GM21723 (cell line): Measurements from ENCODE around the gene PTGDR2.

ENCODE experiments used
- ATAC-seq: cut with Tn5 transposase; IDR thresholded peaks from one replicate; pipeline ENCODE4 v1.9.1; 2021; ENCODE audit warnings: mild to moderate bottlenecking, moderate library complexity; ENCODE audit not compliant: unreplicated experiment

The PTGDR2 gene

DNA sequence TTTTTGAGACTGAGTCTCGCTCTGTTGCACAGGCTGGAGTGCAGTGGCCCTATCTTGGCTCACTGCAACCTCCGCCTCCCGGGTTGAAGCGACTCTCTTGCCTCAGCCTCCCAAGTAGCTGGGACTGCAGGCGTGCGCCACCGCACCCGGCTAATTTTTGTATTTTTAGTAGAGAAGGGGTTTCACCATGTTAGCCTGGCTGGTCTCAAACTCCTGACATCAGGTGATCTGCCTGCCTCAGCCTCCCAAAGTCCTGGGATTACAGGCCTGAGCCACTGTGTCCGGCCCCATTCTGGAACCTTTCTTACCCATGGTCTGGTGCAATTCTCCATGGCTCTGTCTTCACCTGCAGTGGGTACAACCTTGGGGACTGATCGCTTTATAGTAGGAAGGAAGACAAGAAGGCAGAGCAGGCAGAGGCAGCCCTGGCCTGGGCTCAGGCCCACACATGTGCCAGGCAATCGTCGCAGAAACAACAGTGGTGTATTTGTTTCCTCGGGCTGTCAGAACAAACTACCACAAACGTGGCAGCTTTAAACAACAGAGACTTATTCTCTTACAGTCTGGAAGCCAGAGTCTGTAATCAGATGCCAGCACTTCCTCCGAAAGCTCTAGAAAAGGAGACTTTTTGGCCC, 4.0 kb upstream of the PTGDR2 start:
- no peak for ATAC-seq

DNA sequence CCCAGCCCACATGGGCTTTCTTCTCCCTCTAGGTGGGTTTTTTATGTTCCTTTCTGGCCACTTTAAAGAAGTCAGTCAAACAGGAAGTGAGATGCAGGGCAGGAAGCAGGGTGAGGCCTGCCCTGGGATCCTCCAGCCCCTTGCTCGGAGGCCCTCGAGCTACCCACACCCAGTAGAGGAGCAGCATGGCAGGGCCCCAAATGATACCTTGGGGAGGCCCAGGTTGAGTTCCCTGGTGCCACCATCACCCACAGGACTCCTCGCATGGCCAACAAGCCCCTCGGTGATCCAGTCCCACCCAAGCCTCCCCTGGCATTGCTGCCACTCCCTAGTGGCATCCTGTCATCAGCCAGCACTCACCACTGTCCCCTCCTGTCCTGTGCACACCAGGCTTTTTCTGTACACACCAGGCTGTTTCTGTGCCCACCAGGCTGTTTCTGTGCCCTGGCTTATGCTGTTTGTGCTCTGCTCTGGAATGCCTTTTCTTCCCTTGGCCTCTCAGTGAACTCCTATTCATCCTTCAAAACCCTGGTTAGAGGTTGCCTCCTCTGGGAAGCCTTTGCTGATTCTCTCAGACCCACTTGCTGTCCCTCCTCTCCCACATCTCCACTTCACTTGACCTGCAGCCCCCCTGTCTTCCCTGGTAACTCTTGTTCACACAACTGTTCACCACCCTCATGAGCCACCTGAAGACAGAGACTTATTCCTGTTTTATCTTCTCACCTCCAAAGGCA, 3.1 kb upstream of the PTGDR2 start:
- ATAC-seq, result no peak

DNA sequence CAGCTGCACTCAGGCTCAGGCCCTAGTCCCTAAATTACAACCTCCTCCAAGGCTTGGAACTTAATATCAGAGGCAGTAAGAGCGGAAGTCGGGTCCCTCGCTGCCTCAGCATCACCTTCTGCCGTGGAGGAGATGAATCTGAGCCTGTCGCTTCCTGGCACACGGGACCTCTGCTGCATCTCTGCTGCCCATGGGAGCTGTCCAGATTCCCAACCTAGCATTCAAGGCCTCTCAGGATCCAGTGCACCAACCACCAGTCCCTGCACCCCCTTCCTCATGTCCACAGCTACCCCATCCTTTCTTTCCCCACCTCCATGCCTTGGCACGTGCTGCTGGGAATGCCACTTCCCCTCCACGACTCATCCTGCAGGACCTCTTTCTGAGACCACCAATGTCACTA, 2.5 kb upstream of the PTGDR2 start:
- ATAC-seq, result no peak

DNA sequence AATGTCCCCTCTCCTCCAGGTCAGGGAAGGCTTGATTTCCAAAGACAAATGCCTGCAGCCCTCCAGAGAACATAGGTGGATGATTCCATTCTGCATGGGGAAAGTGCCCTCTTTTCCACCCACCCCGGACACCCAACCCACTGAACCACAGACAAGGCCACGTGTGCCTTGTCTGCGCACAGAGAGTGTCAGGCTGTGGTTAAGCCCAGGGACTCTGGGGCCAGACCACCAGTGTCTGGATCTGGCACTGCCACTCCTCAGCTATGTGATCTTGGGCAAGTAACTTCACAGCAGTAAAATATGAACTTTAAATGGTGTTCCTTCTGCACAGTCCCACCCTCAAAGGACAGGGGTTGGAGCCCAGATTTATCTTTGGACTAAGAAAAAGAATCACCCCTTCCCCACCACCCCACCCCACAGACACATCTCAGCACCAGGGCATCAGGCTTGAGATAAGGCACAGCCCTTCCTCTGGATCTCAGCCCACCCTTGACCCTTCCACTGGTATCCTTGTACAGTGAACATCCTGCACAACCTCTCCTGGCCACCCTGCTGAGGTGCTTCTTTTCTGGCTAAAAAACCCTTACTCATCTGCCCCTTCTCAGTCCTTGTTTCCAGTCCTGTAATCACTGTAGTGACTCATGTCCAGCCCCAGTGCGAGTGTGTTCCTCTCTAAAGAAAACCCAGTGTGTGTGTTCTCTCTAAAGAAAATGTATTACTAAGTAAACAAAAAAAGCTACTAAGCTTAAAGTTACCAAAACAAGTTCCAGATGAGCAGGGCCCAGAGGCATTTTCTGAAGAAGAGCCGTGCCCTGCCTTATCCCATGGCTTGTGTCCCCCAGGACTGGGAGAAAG, 1.9 kb upstream of the PTGDR2 start:
- no peak for ATAC-seq

DNA sequence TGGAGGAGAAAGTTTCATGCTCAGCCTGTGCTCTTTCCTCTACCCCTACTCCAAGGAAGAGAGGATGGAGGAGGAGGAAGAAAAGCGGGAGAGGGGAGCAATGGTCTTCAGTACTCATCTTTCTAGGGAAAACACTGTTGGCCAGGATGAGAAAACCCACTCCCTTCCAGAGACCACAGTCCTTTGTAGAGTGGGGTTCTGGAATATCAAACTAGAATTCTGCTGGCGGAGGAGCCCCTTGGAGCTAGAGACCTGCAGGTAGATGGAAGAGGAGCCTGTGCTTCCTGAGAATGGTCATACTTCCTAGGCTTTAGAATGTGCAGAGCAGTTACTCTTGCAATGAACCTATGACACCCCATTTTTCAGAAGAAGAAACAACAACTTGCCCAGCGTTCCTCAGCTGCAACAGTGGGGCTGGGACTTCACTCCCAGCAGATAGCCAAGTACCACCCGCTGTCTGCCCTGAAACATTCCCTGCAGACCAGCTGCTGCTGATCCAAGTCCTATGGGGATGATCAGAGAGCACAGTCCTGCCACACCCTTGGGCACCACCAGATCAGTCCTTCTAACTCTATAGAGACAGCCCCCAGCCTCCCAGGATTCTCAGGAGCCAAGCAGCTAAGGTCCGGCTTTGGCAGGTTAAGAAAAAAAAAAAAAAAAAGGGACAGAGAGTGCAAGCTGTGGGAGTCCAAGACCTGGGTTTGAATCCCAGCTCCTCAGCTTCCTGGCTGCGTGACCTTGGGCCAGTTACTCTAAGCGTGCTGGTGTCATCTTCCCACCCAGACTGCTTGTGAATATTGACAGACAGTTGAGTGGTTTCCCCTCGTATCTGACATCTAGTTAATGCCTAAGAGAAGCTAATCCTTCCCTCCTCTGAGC, 664 bp downstream of the PTGDR2 start:
- ATAC-seq, result no peak

DNA sequence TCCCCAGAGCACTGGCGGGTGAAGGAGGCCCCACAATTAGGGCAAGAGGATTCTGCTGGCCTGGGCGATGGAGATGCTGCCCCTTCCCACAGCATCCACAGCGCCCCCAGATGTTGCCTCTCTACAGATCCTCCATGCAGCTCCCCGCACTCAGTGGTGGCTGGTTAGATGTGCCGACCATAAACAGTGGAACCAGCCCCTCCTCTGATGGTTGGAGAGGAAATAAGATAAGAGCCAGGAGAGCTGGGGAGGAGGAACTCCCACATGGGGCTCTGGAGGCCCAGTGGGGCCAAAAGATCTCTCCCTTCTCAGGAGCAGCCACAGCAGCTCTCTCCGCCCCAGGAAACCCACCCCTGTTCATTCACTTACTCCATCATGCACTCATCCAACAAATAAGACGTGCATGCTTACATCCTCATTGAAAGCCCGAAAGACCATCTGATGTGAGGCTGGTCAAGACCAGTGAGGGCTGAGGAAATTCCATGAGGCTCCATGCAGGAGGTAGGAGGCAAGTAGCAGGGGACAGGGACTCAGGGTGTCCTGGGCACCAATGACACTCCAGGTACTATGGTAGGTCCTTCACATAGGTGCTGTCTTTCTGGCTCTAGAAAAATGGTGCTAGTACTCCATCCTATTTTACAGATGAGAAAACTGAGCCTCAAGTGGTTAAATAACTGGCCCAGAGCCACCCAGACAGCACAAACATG, 1.5 kb downstream of the PTGDR2 start:
- ATAC-seq, result no peak

DNA sequence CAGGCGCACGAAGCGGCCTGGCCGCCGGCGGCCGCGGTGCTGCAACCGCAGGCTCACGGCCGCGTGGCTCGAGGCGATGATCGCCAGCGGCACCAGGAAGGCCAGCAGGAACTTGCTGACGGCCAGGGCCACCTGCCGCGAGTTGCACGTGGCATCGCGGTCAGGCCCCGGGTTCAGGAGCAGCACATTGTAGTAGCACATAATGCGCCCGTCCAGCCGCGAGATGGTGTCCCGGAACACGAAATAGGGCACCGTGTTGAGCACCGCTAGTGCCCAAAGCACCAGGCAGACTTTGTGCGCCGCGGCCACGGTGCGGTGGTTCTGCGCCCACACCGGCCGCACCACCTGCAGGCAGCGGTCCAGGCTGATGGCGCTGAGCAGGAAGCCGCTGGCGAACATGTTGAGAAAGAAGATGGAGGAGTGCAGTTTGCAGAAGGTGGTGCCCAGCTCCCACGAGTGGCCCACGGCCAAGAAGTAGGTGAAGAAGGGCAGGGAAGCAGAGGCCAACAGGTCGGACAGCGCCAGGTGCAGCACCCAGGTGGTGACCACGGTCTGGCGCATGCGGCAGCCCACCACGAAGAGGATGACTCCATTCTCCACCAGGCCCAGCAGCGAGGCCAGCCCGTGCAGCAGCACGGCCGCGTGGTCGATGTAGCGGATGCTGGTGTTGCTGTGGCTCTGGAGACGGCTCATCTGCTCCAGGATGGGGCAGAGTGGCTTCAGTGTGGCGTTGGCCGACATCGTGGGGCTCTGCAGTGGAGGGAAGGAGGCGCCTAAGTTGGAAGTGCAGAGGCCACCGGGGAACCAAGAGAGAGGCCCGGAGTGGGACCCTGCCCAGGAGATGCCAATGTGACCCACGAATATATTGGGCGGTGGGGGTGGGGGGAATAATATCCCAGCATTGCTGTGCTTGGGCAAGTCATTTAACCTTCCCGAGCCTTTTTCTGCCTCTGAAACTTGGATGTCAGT, 2.5 kb downstream of the PTGDR2 start:
- ATAC-seq, result no peak

DNA sequence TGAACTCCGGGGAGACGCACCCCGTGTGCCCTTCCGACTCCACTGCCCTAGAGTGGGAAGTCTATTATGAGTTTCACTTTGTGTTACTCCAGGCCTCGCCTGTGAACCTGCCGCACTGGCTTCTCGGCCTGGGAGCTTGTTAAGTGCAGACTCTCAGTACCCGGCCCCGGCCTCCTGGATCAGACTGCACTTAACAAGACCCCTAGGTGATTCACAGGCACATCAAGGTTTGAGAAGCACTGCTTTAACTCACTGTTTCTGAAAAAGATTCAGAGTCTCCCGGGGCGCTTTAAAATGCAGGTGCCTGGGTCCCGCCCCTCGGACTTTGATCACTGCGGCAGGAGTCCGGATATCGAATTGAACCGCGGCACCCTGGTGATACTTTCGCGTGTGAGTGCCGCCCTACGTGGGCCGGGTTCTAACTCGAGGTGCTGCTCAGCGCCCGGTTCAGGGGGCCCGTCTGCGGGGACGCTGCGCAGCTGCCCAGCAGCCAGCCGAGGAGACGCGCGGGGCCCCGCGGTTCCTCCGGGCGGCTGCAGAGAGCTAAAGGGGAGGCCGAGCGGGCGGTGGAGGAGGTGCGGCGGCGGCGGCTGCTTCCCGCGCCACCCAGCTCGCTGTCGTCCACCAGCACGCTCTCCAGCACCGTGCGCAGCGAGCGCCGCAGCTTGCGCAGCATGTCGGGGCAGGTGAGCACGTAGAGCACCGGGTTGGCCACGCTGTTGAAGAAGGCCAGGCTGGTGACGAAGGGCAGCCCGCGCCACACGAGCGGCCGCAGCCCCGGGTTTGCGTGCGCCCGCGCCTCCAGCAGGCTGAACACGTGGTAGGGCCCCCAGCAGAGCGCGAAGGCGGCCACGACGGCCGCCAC, 3.4 kb downstream of the PTGDR2 start:
- no peak for ATAC-seq

DNA sequence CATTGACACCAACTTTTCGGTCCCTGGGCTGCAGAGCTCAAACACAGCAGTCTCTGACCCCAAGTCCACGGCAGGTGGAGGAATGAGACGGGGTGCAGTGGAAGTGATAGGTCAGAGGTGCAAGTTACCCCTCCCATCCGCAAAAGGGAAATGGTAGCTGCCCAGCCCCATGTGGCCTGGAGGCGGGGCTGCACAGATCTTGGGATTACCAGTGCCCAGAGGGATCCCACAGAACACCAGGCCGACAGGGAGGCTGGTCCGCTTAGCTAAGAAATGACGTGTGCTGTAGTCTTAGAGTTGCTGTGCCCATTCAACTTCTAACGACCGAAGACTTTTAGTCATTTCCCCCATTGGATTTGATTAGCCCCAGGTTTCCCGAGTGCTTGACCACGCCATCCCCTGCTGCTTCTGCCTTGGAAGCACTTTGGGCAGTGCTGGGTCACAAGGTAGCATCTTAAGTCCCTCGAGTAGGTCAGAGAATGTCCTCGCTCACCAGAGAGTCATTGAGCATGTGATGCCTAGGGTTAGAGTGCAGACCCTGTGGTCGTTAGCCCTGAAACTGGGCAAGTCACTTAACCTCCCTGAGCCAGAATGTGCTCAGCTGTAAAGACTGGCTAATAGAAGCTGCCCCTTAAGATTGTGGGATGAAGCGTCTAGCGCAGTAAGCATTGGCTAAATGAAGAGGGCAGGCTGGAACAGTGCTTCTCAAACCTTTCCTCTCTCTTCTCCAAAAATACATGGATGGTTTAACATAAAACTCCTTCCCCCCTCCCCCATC, 4.2 kb downstream of the PTGDR2 start:
- no peak for ATAC-seq

DNA sequence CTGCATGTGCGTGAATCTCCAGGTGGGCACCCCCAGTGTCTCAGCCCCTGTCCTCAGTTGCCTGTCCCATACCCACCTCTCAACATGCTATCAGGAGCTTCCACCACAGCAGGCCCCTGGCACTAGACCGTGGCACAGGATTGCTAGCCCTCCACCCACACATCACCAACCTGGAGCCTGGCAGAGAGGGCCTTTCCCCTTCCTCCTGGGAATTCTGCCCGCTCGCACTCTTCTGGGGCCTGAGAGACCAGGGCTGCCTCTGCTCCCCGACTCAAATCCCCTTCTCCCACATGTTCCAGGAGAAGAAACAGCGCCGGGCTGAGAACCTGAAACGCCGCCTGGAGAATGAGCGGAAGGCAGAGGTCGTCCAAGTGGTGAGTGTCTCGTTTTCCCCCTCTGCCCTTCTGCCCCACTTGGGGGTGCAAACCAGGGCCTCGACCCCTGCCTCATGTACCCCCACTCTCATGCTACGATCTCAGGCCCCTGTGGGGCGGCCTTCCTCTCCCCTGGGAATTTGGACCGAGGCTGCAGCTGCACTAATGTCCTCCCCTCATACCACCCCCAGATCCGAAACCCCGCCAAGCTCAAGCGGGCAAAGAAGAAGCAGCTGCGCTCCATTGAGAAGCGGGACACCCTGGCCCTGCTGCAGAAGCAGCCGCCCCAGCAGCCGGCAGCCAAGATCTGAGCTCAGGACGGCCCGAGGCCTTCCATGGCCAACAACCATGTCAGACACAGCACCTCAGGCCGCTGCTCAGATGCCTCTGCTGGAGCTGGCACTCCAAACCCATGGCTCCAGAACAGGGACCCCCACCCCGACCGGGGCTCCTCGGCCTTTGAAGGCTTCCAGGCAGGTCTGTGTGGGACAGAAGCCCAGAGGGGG, 5.9 kb downstream of the PTGDR2 start:
- no peak for ATAC-seq

DNA sequence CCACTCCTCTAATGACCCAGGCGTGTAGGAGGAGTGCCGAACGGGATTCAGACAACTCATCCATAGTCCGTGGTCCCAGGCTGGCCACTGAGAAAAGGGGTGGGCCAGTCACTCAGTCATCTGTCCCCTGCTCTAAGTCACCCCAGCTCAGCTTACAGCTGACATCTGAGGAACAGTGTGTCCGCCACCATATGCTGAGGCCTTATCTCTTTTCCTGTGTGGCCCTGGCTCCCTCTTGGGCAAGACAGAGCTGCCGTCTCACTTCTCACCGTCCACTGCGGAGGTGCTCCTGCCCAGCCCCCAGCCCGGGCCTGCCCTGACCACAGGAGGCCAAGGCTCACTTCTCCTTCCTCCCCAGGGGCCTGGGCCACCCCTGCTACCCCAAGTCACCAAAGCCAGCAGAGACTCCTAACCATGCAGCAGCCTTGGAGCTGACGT, 7.0 kb downstream of the PTGDR2 start:
- no peak for ATAC-seq

DNA sequence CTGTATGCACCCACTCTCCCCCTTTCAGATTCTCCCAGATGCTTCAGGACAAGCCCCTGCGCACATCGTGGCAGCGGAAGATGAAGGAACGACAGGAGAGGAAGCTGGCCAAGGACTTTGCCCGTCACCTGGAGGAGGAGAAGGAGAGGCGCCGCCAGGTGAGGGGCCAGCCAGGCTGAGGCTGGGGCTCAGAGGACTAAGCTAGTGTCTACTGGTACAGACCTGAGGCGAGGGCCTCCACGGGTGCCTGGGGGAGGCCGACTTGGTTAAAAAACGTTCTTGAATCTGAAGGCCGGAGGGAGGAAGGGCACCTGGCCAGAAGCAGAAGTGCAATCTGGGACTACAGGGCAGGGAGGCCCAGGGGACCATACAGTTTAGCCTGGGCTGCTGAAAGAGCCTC, 7.9 kb downstream of the PTGDR2 start:
- no peak for ATAC-seq

DNA sequence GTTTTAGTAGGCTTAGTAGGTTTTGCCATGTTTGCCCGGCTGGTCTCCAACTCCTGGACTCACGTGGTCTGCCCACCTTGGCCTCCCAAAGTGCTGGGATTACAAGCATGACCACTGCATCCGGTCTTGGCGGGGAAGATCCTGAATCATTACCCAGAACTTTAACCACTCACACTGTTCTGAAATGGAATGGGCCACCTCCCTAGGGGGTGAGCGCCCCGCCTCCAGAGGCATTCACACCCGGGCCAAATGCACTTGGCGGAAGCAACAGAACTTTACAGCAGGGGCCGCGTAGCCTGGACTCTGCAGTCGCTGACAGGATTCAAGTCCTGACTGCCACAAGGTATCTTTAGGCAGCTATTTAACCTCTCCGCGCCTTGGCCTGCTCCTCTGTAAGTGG, 8.5 kb downstream of the PTGDR2 start:
- no peak for ATAC-seq

DNA sequence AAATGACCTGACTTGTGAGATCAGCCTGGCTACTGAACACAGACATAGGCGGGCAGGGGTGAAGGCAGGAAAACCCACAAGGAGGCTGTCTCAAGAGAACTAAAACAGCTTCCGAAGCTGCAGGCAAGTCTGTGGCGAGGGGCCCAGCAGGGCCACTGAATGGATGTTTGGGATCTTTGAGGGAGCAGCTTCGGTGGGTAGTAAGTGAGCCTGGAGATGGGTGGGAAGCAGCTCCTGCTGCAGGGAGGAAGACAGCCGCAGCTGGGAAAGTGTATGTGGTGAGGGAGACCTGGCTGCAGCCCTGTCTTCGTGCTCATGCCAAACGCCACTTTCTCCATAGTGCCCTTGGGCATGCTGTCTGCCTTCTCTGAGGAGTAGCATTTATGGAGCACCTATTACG, 10.4 kb downstream of the PTGDR2 start:
- ATAC-seq, result no peak

DNA sequence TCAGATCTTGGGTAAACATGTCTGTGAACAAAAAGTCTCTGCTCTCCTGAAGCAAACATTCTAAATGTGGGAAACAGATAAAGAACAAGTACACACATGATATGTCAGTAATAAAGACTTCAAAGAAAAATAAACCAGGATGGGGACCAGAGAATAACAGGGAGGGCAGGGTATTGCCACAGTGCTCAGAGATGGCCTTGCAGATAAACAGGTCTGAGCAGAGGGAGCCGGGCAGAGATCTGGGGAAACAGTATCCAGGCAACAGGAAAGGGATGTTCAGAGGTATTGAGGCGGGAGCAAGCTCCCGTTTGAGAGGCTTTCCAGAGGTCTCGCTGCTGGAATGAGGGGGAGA, 10.9 kb downstream of the PTGDR2 start:
- no peak for ATAC-seq

DNA sequence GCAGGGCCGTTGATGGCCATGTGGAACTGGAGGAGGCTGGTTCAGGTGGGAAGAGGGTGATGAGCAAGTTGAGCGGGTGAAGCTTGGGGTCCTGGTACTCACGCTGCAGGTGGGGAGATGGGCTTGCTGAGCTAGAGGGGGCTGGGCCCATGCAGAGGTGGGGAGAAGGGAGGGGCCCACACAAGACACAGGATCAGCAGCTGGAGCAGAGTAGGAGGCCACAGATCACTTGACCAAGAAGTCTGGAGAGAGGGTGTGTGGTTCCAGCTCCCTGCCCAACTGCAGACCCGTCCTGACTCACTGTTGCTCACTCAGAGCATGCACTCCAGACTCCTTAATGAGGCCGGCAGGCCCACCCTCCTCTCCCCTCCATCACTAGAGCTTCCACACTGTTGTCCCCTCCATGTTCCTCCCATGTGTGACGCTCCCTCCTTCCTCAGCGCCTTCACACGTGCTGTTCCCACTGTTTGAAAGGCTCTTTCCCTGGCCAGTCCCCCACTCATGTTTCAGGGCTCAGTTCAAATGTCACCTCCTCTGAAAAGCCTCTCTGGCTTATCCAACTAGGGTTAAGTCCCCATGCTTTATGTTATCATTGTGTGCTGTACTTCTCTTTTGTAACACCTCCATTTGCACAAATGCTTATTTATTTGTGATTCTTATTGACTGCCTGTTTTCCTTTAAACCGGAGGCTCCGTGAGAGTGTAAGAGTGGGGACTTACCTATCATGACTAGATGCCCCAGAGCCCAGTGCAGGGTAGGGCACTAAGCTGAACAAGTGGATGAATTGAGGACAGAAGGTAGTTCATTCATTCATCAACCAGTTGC, 11.5 kb downstream of the PTGDR2 start:
- no peak for ATAC-seq
